ENCODE results near the gene OR2AJ1. TPM values are rescaled to one million over a fixed set of nuclear protein-coding genes. Genes with fewer than 3 reads are reported as not detected.

The OR2AJ1 gene
- total RNA-seq, 2 experiments from 2014 or later, result not detected

DNA sequence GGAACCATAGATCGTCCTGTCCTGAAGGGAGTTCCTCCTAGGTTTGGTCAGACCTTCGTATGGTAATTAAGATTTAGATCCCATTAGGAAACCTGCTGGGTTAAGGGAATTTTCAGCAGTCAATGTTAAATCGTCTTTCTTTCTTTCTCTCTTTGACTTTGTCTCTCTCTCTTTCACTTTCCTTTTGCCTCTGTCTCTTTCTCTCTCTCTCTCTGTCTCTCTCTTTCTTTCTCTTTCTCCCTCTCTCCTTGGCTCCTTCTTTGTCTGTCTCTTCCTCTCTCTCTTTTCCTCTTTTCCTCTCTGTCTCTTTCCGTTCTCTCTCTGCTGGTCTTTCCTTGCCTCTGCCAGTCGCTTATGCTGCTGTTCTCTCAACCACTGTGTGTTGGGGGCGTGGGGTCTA is 20.6 kb upstream of the OR2AJ1 start:
- POLR2A ChIA-PET, result no interaction called here
- Histone ChIP-seq H3K79me2 (ENCODE audit: insufficient read depth, low read depth, low read length) (no peaks in the 10 kb centered on the region), H3K4me3 (ENCODE audit: low read depth, low read length, poor library complexity, severe bottlenecking) (no peak overlapping the region), H3K36me3 (ENCODE audit: insufficient read depth, low read length) (no peaks in the 10 kb centered on the region), H2AFZ (ENCODE audit: low read length) (no peak overlapping the region), H3K27ac (ENCODE audit: low read depth, low read length, poor library complexity, severe bottlenecking) (no peak overlapping the region), H3K4me2 (ENCODE audit: low read length) (no peak overlapping the region), H4K20me1 (ENCODE audit: insufficient read depth, low read length) (no peaks in the 10 kb centered on the region), H3K9me2 (ENCODE audit: insufficient read depth, low read length) (no peaks in the 10 kb centered on the region), H3K4me1 (ENCODE audit: insufficient read depth, low read length, poor library complexity, severe bottlenecking) (no peaks in the 10 kb centered on the region), H3K9me3 (ENCODE audit: low read length) (no peaks in the 10 kb centered on the region)
- TF ChIP-seq EZH2phosphoT487 (IDR thresholded peaks at IDR 0.05; ENCODE audit: borderline replicate concordance, low read depth, low read length), result no peak
- TF ChIP-seq, protein P1, sequence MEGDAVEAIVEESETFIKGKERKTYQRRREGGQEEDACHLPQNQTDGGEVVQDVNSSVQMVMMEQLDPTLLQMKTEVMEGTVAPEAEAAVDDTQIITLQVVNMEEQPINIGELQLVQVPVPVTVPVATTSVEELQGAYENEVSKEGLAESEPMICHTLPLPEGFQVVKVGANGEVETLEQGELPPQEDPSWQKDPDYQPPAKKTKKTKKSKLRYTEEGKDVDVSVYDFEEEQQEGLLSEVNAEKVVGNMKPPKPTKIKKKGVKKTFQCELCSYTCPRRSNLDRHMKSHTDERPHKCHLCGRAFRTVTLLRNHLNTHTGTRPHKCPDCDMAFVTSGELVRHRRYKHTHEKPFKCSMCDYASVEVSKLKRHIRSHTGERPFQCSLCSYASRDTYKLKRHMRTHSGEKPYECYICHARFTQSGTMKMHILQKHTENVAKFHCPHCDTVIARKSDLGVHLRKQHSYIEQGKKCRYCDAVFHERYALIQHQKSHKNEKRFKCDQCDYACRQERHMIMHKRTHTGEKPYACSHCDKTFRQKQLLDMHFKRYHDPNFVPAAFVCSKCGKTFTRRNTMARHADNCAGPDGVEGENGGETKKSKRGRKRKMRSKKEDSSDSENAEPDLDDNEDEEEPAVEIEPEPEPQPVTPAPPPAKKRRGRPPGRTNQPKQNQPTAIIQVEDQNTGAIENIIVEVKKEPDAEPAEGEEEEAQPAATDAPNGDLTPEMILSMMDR (conservative IDR thresholded peaks at IDR 0.05; ENCODE audit: low read length), result no peak
- BruUV-seq (replicated peaks), result no TSS peak
- CTCF ChIA-PET (ENCODE audit: unreplicated experiment), result no interaction called here
- intact Hi-C loops (cut with micrococcal nuclease; ENCODE audit: unreplicated experiment), result no loop called here
- no peak for DNase-seq (ENCODE audit: low spot score)

DNA sequence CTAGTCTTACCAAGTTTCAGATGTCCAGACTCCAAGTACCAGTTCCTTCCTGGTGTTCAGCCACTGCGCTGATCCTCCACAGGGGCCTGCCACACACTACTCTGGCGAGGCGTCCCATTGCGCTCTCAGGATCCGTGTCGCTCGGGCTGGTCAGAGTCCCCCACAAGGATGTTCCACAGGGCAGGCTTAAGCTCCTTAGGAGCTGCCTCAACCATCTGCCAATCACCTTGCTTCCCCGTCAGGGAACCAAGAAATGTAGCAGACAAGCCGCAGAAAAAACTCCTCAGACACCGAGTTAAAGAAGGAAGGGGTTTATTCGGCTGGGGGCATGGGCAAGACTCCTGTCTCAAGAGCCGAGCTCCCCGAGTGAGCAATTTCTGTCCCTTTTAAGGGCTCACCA is 19.5 kb upstream of the OR2AJ1 start:
- TF ChIP-seq, protein P1 (conservative IDR thresholded peaks at IDR 0.05; ENCODE audit: low read length), result no peak
- TF ChIP-seq EZH2phosphoT487 (IDR thresholded peaks at IDR 0.05; ENCODE audit: borderline replicate concordance, low read depth, low read length), result no peak
- no peak for DNase-seq (ENCODE audit: low spot score)
- Histone ChIP-seq H3K4me1 (ENCODE audit: insufficient read depth, low read length, poor library complexity, severe bottlenecking) (no peaks in the 10 kb centered on the region), H3K79me2 (ENCODE audit: insufficient read depth, low read depth, low read length) (no peaks in the 10 kb centered on the region), H3K27ac (ENCODE audit: low read depth, low read length, poor library complexity, severe bottlenecking) (no peak overlapping the region), H2AFZ (ENCODE audit: low read length) (no peak overlapping the region), H3K4me2 (ENCODE audit: low read length) (no peak overlapping the region), H3K36me3 (ENCODE audit: insufficient read depth, low read length) (no peaks in the 10 kb centered on the region), H4K20me1 (ENCODE audit: insufficient read depth, low read length) (no peaks in the 10 kb centered on the region), H3K9me3 (ENCODE audit: low read length) (no peaks in the 10 kb centered on the region), H3K9me2 (ENCODE audit: insufficient read depth, low read length) (no peaks in the 10 kb centered on the region), H3K4me3 (ENCODE audit: low read depth, low read length, poor library complexity, severe bottlenecking) (no peak overlapping the region)
- ChIA-PET CTCF (ENCODE audit: unreplicated experiment) (no interaction called here), POLR2A (no interaction called here)
- no TSS peak for BruUV-seq (replicated peaks)
- intact Hi-C loops (cut with micrococcal nuclease; ENCODE audit: unreplicated experiment), result no loop called here

DNA sequence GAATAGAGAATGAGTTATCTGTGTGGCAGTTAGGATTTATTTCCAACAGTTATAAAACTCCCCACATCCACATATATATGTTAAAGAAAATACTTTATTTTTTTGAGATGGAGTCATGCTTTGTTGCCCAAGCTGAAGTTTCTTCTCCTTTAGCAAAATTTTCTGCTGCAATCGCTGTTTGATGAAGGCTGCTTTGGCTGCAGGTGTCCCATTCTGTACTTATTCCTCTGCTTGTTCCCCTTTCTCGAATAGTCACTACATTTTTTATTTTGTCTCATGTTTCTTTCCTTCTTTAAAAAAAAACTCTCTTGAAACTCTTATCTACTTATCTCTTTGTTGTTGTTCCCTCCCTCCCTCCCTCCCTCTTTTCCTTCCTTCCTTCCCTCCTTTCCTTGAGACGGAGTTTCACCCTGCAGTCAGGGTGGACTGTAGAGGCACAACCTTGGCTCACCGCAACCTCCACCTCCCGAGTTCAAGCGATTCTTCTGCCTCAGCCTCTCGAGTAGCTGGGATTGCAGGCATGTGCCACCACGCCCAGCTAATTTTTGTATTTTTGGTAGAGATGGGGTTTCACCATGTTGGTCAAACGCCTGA is 18.7 kb upstream of the OR2AJ1 start:
- no peaks in the 10 kb centered on the region for H4K20me1 ChIP-seq (ENCODE audit: insufficient read depth, low read length)
- POLR2A ChIA-PET, result interaction anchor here (0.6 kb wide), 1 partner anchor 365 kb away, joined by 4 read pairs; no protein-coding TSS in a partner anchor
- no TSS peak for BruUV-seq (replicated peaks)
- CTCF ChIA-PET (ENCODE audit: unreplicated experiment), result no interaction called here
- no peak overlapping the region for H3K4me3 ChIP-seq (ENCODE audit: low read depth, low read length, poor library complexity, severe bottlenecking)
- no peaks in the 10 kb centered on the region for H3K36me3 ChIP-seq (ENCODE audit: insufficient read depth, low read length)
- H3K9me2 ChIP-seq (ENCODE audit: insufficient read depth, low read length), result no peaks in the 10 kb centered on the region
- intact Hi-C loops (cut with micrococcal nuclease; ENCODE audit: unreplicated experiment), result no loop called here
- no peak overlapping the region for H3K4me2 ChIP-seq (ENCODE audit: low read length)
- no peak overlapping the region for H2AFZ ChIP-seq (ENCODE audit: low read length)
- no peaks in the 10 kb centered on the region for H3K9me3 ChIP-seq (ENCODE audit: low read length)
- no peaks in the 10 kb centered on the region for H3K4me1 ChIP-seq (ENCODE audit: insufficient read depth, low read length, poor library complexity, severe bottlenecking)
- no peaks in the 10 kb centered on the region for H3K79me2 ChIP-seq (ENCODE audit: insufficient read depth, low read depth, low read length)
- TF ChIP-seq EZH2phosphoT487 (IDR thresholded peaks at IDR 0.05; ENCODE audit: borderline replicate concordance, low read depth, low read length), result no peak
- TF ChIP-seq, protein P1 (conservative IDR thresholded peaks at IDR 0.05; ENCODE audit: low read length), result no peak
- DNase-seq (ENCODE audit: low spot score), result no peak
- no peak overlapping the region for H3K27ac ChIP-seq (ENCODE audit: low read depth, low read length, poor library complexity, severe bottlenecking)
